Activated CD4-positive, alpha-beta T cell treated with anti-CD3 and anti-CD28 coated beads, Interleukin-2, Interleukin-6, amounts not matched to agents 100 ng/mL and 50 ng/mL, durations not matched to agents 16 hours and 8 hours (primary cell): Measurements from ENCODE around the gene TXNDC15.
"Not testable (repeated sequence)": the region's sequence is repeated elsewhere in the genome, so short reads cannot be mapped to it uniquely, and the experiment has no call there.

Experiments
- DNase-seq: peaks from one replicate; pipeline ENCODE4 v3.0.0-alpha.2; 2020

TXNDC15 gene, protein sequence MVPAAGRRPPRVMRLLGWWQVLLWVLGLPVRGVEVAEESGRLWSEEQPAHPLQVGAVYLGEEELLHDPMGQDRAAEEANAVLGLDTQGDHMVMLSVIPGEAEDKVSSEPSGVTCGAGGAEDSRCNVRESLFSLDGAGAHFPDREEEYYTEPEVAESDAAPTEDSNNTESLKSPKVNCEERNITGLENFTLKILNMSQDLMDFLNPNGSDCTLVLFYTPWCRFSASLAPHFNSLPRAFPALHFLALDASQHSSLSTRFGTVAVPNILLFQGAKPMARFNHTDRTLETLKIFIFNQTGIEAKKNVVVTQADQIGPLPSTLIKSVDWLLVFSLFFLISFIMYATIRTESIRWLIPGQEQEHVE

GRCh38 chr5:134873987-134874830, at the start of gene TXNDC15:
Gene TXNDC15, plus strand, starts transcription at chr5:134874371. Its CDS starts 57 bp downstream, at chr5:134874428.
- DNase-seq = peak; percentile 87

DNA sequence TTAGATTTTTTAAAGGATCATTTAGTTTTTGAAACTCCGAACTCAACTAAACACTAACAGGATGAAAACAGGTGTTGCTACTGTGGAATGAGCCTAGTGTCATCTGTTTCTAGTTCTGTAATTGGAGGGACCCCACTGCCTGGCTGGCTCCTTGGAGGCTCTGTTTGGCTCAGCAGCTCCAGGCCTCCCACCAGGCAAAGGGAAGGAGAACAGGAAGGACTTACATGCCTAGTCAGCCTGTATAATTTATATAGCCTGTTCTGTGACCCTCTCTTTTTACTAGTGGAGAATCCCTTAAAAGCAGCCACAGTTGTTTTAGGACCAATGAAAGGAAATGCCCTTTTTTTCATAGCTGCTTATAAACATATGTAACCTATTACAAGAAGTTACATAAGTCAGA, 49.5 kb upstream of the TXNDC15 start:
- no peak for DNase-seq

DNA sequence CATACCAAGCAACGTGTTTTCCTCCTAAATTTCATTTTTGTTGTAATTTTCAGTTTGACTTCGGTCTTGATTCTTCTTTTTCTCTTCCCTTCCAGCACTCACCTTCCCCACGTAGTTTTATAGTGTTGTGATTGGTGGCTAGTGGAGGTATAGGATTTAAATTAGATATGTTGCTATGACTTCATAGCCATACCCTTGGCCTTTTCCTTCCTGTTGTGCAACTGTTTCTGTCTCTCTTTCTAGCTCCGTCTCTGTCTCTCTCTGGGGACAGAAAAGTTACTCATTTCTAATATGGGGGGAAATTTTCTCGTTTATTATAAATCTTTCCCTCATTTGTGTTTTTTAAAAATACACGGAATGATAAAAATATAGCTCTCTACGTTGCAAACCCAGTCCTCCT, 49.0 kb upstream of the TXNDC15 start:
- no peak for DNase-seq

- DNase-seq = no peak
These were observed 40.7 kb upstream of the TXNDC15 start for GRCh38 chr5:134833340-134834032.

DNA sequence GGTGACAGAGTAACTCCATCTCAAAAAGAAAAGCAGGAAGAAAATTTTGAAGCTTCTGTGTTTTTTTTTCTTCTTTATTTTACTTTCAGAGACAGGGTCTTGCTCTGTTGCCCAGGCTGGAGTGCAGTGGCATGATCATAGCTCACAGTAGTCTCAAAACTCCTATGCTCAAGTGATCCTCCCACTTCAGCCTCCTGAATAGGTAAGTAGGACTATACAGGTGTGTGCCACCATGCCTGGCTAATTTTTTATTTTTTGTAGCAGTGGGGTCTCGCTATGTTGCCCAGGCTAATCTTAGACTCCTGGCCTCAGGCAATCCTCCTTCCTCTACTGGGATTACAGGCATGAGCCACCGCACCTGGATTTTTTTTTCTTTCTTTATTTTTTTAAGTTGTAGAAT, 38.5 kb upstream of the TXNDC15 start:
- DNase-seq = no peak

- no peak for DNase-seq
These were observed 36.5 kb upstream of the TXNDC15 start for GRCh38 chr5:134837530-134838181.

DNA sequence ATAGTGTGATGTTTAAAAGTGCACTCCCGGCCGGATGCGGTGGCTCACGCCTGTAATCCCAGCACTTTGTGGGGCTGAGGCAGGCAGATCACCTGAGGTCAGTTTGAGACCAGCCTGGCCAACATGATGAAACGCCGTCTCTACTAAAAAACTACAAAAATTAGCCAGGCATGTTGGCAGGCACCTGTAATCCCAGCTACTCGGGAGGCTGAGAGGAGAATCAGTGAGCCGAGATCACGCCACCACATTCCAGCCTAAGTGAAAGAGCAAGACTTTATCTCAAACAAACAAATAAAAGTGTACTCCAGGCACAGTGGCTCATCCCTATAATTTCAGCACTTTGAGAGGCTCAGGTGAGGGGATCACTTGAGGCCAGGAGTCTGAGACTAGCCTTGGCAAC, 35.8 kb upstream of the TXNDC15 start:
- DNase-seq = not testable (repeated sequence)

DNA sequence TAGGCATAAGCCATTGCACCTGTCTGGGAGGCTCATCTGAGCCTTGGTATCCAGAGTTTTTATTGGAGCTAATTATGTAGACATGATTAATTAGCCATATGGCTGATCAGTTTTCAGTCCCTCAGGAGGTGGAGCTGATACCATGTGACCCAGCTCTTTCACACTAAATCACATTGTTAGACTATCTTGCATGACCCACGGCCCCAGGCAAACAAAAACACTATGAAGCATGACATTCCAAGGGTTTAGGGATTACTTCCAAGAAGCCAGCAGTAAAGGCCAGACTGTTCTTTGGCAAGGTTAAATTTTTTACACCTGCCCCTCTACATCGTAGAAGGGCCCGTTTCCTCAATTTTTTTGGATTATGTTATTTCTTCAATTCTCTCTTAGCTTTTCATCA, 33.4 kb upstream of the TXNDC15 start:
- no peak for DNase-seq

- no peak for DNase-seq
These were observed 29.9 kb upstream of the TXNDC15 start for GRCh38 chr5:134844252-134844651.

- DNase-seq = no peak
These were observed 28.8 kb upstream of the TXNDC15 start for GRCh38 chr5:134845335-134845851.

DNA sequence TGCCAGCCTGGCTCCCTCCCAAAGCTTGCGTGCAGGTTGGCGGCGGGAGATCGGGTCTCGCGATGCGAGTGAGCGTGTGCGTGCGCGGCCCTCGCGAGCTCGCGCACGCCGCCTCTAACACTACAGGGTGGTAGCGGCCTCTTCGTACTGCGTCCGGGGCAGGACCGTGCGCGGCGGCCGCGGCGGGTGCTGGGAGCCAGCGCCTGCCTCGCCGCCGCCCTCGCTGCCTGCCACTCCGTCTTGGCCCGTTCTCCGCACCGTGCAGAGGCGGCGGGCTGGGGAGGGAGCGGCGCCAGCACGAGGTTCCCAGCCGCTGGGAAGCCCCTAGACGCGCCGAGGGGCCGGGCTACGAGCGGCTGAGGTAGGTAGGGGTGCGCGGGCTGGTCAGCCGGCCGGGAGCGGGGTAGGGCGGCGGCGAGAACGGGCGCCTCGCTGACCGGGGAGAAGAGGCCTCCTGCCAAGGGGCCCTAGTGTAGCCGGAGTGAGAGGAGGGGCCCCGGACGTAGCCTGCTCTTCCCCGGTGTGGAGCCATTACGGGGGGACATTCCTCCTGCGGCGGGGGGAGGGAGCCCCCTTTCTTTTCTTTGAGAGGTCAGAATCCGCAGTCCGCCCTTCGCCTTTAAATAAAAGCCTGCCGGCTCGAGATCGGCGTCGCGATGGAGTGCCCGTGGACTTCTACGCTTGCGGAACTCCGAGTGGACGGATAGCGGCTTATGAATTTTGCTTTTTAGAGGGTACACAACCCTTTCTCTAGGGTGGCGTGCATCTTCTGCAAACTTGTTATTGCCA, 28.1 kb upstream of the TXNDC15 start, which contains the start of gene C5orf24:
Gene C5orf24, plus strand, starts transcription at position 117 of the 789 bp plus-strand sequence. CDS start 8,933 bp downstream, outside the sequence.
- DNase-seq = peak; percentile 96

DNA sequence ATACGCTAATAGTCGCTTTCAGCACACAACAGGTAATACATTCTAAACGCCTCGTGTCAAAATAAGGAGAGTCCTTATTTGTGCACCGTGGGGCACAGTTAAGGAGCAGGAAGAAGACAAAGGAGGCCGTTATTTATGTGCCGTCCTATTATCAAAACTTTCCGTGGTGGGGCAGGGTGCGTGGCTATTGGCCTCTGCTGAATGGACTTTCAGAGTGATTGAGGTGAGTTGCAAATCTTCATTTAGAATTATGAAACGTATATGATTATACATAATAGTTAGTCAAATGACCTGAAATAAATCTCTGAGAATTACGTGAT, 27.6 kb upstream of the TXNDC15 start:
- DNase-seq = peak; percentile 49

DNA sequence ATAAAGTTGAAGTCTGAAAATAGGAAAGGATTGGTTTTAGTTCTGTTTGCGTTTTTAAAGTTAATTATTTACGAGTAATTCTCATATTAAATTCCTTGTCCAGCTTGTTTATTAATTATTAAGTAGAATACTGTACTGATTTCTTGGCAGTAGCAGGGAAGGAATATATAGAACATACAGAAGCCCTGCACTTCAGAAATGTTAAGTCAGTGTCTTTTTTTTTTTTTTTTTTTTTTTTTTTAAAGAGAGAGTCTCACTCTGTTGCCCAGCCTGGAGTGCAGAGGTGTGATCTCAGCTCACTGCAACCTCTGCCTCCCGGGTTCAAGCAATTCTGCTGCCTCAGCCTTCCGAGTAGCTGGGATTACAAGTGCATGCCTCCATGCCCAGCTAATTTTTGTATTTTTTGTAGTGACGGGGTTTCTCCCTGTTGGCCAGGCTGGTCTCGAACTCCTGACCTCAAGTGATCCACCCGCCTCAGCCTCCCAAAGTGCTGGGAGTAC, 24.7 kb upstream of the TXNDC15 start:
- not testable (repeated sequence) for DNase-seq

GRCh38 chr5:134851307-134851923, 22.8 kb upstream of the TXNDC15 start:
- DNase-seq = peak; percentile 33

GRCh38 chr5:134856465-134856864, 17.7 kb upstream of the TXNDC15 start:
- not testable (repeated sequence) for DNase-seq

DNA sequence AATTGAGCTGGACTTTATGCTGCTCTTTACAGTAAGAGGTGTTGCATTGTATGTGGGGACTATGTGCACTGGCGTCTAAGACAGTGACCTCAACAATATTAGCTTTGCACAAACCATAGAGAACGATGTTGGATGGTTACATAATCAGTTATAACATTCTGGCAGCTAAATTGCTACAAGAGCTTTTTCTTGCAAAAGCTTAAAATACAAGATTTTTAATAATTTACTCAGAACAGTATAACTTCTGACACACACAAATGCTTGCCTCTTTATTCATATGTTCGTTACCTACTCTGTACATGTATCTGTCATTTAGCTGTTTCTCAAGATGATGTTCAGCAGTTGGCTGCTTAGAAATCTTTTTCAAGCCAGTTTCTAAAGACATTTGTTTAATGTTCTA, 16.8 kb upstream of the TXNDC15 start:
- DNase-seq = no peak

- DNase-seq = no peak
These were observed 9.5 kb upstream of the TXNDC15 start for GRCh38 chr5:134864707-134865106.

- peak; percentile 31 for DNase-seq
These were observed 677 bp upstream of the TXNDC15 start for GRCh38 chr5:134873494-134873893.

GRCh38 chr5:134874831-134875655, 872 bp downstream of the TXNDC15 start:
- DNase-seq = peak; percentile 65

- DNase-seq = no peak
These were observed 3.0 kb downstream of the TXNDC15 start for GRCh38 chr5:134877159-134877558.
